WTC11 (cell line): ENCODE measurements around the gene NEBL.

Experiments used
- CREM ChIP-seq: sonication (generic); formaldehyde crosslinking; IDR thresholded peaks from 2 replicates; pipeline ENCODE4 v1.8.1; 2022; ENCODE audit warnings: mild to moderate bottlenecking, missing genetic modification reagents, moderate library complexity
- CTCF ChIP-seq: fragments of 200-600 bp; IDR thresholded peaks from 2 replicates; pipeline ENCODE4 v1.8.0; 2022; ENCODE audit warnings: antibody characterized with exemption
- ERG ChIP-seq: fragments of 250-450 bp; sonication (Bioruptor Pico); IDR thresholded peaks from 2 replicates; pipeline ENCODE4 v1.8.0; 2021; ENCODE audit warnings: mild to moderate bottlenecking
- IRF1 ChIP-seq: sonication (generic); formaldehyde crosslinking; IDR thresholded peaks from 2 replicates; pipeline ENCODE4 v1.8.0; 2023; ENCODE audit warnings: missing genetic modification reagents
- MAX ChIP-seq: sonication (generic); formaldehyde crosslinking; IDR thresholded peaks from 2 replicates; pipeline ENCODE4 v1.8.0; 2022; ENCODE audit warnings: mild to moderate bottlenecking, missing genetic modification reagents
- RELA ChIP-seq: sonication (generic); formaldehyde crosslinking; IDR thresholded peaks from 2 replicates; pipeline ENCODE4 v1.8.1; 2022; ENCODE audit warnings: missing genetic modification reagents, mild to moderate bottlenecking, borderline replicate concordance
- USF2 ChIP-seq: sonication (generic); formaldehyde crosslinking; IDR thresholded peaks from 2 replicates; pipeline ENCODE4 v1.8.1; 2023; ENCODE audit warnings: mild to moderate bottlenecking, missing genetic modification reagents, moderate library complexity

- TF ChIP-seq CTCF (no peak), CREM (no peak), ERG (CRISPR knock-in tag) (no peak), RELA (CRISPR knock-in tag) (no peak), IRF1 (CRISPR knock-in tag) (no peak), USF2 (CRISPR knock-in tag) (no peak), MAX (CRISPR knock-in tag) (no peak)
Measured at GRCh38 chr10:20936396-20936795, 39.3 kb upstream of the NEBL start.
